RKO (cell line): ENCODE measurements around the gene ST7.
"Not testable (repeated sequence)": the region's sequence is repeated elsewhere in the genome, so short reads cannot be mapped to it uniquely, and the experiment has no call there.

Experiments used
- DNase-seq: peaks from one replicate; pipeline ENCODE4 v3.0.0-alpha.2; 2016; ENCODE audit warnings: low spot score

ST7 gene

DNA sequence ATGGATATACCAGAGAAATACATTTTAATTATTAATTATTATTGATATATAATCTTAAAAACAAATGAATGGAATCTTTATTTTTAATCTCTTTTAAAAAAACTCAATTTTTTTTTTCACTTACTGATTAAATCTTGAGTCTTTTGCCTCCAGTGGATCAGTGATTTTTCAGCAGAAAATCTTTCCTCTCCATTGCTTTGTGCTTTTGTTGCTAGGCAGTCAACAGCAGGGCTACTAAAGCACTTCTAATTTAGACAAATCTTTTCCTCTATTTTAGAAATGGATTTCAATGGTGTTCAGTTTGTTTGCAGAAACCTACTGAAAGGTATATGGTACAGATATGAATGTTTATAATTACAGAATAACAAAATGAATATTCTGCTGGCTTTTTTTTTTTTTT, 143.6 kb downstream of the ST7 start:
- DNase-seq = no peak

DNA sequence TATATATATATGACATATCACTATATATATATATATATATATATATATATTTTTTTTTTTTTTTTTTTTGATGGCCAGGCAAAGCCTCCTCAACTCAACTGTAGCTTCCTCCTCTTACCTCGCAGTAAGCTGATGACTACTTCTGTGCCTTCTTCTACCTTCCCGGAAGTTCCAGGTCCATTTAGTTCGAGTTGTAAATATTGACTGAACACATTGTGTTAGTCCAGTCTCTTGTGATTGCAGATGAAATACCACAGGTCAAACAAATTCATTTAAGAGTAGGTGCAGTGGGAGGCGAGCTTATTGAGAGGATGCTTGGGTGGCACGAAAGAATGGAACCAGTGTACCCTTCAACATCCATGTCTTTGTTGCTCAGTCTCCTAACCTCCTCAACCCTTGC, 144.6 kb downstream of the ST7 start:
- peak; percentile 20 for DNase-seq

DNA sequence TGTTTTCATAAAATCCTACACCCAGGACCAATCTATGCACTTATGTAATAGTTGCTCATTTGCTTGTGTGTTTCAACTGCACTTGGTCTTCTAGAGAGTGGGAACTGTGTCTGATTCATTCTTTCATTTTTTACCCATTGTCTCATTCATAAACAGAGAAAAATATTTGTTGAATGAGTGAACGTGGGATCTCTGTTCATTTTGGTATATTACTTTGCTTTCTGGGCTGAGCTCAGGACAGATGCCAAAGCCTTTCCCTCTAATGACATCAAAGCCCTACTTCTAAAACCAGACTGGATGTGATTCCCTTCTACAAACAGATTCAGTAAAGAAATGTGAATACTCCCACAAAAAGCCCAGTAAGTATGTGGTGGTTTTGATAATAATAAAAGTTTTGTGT, 145.2 kb downstream of the ST7 start:
- peak; percentile 68 for DNase-seq

DNA sequence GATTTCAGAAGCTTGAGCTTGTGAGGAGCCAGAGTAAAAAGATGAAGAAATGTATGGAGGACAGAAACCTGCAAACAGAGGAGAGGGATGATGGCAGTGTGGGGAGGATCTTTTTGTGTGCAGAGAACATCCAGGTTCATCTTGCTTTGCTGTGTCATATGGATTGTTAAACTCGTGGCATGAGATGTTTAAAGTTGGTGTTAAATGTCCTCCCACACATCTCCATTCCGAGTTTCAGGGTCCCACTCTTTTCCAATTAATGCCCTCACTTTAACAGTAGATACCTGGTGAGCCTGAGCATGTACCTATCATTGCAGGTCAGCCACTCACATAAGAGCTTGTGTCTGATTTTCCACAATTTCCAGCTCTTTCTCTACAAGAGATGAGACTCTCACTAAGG, 147.7 kb downstream of the ST7 start:
- no peak for DNase-seq

DNA sequence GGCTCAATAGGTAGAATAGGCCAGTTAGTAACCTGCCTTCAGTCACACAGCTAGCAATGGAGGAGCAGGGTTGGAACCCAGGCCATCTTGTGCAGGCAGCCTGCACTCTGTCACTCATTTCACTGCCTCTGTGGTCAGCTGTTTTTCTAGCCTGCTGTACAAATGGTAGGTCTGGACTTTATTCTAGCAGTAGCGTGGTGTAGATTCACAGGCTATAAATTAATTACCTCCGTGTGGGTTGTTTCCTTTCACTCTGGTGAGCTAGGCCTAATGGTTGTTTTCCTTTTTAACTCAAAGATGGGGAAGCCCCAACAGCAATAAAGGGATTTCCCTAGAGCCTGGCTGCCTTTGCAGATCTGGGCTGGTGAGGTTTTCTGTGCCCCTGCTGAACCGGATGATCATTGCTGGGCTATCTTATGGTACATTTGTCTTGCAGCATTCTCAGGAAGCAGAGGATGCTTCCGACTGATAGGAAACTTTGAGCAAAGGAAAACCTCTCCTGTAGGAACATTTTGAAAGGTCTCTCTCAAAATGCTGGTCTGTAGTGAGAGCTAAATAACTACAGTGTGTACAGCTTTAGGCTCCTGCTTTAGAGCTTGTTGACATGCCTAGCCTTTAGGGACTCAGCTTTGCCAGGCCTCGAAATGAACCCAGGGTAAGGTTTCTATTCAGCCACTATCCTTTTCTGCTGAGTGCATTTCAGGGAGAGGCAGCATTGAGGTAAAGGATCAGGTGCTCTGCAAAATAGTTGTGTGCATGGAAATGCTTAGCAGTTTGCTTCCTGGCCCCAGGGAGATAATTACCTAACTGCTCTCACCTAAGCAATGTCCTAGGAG, 157.4 kb downstream of the ST7 start:
- no peak for DNase-seq

DNA sequence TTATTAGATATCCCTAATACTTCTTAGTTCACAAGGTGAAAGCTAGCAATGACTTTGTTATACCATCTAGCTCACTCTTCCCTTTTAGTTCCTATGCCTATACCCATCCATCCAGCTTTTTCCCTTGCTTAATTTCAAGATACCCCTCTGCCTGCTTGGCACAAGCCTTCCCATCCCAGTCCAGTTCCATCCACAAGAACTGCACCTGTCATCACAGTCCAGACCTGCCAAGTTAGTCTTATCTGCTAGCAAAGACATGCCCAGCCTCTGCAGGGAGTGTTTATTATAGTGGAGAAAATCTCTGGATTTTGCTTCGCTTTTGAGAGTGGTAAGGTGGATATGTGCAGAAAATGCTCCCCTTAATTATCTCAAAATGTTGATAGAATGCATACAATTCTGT, 158.2 kb downstream of the ST7 start:
- no peak for DNase-seq

DNA sequence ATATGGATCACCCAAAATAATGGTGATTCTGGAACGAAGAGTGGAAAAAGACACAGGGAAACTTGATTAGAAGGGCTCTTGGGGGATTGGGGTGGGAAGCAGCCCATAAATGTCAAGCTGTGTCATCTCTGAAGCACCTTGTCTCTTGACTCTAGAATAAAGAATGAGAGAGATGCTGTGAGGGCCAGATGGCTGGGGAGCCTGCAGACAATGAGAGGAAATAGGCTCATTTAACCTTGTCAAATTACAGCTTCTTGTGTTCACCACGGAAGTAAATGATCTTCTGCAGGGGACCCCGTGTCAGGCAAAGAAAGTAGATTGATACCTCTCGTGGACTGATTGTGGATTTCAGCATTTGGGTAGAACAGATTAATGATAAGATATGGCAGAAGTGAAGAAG, 159.3 kb downstream of the ST7 start:
- DNase-seq = no peak

DNA sequence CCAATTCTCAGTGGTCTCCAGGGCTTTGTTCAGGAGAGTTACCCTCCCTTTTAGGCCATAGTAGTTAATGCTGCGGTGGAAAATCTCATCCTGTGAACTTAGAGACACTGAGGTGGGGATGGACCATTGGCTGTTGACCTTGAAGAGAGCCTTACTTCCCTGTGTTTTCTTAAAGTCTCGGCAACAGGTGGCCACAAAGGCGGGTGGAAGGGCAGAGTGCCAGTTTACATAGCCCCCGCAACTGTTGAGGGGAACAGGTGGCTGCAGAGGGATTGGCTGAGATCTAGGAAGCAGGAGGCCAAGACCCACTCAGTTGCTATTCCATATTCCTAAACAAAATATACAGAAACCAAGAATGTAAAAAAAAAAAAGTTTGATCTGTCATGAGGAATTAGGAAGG, 160.6 kb downstream of the ST7 start:
- no peak for DNase-seq

DNA sequence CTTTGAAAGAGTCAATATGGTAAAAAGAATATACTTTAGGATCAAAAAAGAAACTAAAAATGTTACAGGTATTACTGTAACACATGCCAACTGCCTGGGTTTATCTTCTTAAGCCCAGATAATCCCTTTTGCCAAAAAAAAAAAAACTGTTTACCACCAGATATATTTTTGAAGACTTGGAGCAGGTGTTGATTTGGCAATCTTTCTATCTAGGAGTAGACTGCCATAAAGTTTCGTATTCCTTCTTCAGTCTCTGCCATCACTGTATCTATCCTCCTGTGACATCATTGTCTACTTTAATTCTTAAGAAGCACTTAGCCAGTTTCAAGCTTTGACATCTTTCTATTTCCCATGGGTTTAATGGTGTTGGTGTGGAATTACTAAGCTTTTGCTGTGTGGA, 161.0 kb downstream of the ST7 start:
- DNase-seq = no peak

DNA sequence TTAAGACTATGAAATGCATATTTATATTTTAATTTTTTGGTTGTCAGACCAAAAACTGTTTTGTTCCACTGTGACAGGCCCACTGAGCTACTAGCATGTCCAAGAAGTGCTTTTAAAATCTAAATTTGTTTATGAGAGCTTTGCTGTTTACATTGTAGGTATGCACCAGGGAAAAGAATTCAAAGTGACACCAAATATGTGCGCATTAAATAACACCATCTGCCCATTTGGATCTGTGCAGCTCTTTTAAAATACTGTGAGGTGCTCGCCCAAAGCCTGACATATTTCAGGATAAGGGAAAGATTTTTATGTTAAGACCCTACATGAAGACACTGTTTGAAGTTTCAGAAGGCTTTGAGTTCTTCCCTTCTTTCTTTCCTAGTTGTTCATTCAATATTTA, 162.9 kb downstream of the ST7 start:
- no peak for DNase-seq

DNA sequence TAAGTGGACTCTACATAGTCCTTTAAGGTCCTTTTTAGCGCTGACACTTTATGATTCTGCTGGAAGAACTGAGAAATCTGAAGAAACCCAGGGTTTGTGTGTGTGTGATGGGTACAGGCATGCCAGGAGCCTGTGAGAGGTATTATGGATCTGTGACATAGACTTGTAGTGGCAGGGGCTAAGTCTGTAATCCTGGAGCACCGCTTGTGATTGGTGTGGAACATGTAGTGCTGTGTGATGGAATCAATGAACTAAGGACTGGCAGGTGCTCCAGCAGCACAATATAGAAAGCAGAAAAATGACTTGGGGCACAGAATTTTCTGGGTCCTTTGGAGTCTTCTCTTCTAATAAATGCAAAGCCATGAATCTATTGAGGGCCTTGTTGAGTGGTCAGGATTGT, 163.9 kb downstream of the ST7 start:
- no peak for DNase-seq

DNA sequence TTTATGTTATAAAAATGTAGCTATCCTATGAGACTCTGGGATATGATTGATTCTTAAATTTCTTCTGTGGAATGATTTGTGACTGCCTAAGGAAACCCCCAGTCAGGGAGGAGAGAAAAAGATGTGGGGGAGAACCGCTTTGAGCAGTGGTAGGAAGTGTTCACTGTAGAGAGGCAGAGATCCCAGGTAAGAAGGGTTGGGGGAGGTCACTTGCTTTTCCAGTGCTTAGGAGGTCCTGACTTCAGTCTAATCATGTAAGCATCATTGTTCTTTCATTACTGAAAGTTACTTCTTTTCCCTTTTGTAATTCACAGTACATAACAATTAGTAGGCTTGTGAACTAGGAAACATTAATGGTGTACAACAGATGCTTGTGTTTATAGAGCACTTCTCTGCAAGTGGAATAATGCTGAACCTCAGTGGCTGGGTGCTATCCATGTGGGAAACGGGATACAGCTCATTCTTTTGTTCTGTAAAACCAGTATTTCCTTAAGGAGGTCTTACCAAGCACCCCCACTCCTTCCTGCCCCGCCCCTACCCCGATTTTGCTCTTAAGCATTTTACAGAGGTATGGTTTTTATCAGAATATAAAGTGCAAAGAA, 165.4 kb downstream of the ST7 start:
- no peak for DNase-seq

DNA sequence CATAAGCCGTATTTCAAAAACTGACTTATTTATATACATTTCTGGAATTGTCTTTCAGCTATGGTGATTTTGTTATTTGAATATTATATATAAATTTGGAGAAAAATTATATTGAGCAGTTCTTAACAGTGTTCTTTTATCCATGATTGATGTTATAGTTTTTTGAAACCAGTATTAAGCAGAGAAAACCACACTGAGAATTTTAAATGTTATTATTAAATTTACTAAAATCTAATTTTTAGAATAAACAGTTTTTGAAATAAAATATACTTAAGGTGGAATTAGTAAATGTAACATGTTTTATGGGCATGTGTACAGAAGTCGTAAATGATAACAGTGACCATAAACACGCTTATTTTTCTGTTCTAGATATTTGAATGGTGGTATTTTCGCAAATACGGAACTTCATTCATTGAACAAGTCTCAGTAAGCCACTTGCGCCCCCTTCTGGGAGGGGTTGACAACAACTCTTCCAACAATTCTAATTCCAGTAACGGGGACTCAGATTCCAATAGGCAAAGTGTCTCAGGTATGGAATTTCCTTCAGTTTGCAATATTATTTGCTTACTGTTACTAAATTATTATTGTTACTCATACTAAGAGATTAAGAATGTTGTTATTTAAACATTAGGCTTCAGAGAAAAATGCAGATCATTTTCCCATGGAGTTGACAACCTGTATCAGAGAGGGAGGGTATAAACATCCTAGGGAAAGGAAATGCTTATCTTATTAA, 166.1 kb downstream of the ST7 start:
- peak; percentile 54 for DNase-seq

DNA sequence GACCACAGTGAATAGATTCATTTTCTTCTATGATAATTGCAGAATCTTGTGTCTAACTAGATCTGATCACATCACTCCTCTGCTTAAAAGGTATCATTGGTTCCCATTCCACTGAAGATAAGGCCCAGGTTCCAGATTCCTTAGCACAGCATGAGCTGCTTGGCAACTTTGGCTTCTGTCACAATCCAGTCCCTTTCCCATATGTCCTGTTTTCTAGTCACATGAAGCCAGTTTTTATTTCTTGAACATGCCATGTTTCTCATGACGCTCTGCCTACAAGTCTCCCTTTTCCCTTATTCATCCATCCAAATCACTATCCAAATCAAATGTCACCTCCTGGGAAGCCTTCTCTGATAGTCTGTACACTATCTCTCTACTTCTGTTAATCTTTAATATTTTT, 167.0 kb downstream of the ST7 start:
- DNase-seq = not testable (repeated sequence)

DNA sequence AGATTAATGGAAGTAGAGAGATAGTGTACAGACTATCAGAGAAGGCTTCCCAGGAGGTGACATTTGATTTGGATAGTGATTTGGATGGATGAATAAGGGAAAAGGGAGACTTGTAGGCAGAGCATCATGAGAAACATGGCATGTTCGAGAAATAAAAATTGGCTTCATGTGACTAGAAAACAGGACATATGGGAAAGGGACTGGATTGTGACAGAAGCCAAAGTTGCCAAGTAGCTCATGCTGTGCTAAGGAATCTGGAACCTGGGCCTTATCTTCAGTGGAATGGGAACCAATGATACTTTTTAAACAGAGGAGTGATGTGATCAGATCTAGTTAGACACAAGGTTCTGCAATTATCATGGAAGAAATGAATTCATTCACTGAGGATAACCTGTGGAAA, 168.7 kb downstream of the ST7 start:
- not testable (repeated sequence) for DNase-seq

DNA sequence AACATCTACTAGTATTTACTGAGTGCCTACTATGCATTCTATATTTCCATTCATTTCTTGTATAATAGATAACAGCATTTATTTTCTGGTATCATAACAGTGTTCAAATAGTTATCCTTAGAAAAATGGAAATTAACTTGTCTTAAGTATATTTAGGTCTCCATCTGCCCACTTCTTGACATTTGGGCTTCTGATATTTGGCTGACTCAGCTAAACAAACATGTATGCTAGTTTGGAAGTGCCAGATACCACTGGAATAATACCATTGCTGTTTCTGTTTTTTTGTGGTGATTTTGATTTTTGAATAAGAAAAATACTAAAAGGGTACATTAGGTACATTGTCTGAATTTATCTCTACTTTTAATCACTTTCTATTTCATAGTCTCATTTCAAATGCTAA, 169.2 kb downstream of the ST7 start:
- no peak for DNase-seq

DNA sequence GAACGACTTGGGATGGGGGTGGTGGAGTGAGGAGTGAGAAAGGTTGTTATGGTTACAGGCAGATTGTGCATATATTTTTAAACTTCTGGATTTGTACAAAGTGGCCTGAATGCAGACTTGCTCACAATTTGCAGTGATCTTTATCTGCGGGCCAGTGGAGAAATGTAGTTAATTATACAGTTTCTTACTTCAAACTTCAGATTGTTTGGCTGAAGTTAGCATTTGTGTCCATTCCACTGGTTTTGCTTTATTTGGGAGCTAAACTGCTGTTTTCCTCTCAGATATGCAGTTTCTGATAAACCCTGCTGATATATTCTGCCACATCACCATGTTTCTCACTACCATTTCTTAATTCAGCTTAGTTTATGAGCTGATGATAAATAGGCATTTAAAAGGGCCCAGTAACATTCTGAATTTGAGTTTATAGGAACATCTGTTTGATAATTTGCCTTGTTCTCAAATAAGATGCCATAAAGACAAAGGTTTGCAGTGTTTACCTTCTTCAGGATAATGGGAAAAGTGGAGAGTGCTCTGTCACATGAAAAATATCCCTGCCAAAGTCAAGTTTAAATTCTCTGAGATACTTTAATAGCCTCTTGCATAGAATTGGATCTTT, 170.1 kb downstream of the ST7 start:
- no peak for DNase-seq

DNA sequence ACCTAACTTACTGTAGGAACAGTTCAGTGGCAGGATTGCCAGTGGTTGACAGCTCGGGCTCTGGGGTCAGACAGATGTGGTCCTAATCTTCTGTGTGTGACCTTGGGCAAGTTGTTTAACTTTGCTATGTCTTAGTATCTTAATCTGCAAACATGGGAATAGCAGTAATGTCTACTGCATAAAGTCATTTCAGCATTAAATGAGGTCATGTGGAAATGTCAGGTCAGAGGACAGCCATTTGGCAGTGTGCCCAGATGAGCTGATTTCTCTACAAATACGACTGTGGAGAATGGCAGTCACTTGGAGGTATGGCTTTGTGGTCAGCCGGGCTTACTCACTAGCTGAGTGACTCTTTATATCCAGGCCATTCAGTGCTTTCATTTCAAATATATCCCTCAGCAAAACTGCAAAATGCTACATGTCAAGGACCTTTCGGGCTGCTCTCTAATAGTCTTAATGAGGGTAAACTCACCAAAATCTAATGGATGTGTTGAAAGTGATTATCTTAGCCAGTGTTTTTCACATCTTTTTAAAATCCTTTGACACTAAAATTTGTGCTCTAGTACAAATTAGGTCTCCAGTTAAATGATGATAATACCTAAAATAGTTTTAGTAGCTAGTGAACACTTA, 171.4 kb downstream of the ST7 start:
- DNase-seq = peak; percentile 97

DNA sequence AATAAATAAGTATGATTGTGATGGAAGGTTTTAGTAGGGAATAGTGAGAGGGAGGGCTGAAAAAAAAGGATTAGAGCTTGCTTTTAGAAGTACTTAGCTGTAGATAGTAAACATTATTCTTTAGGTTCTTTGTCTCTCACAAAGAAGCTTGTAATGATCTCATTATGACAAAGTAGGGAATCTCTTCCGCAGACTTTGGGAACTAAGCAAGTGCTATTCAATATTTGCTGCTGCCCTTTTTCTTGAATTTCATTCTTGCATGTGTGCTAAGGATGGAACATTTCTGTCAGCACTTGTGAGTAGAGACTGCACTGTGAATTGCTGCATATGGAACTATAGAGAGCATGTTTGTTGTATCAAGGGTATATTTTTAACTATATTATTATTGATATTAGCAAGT, 173.4 kb downstream of the ST7 start:
- no peak for DNase-seq

DNA sequence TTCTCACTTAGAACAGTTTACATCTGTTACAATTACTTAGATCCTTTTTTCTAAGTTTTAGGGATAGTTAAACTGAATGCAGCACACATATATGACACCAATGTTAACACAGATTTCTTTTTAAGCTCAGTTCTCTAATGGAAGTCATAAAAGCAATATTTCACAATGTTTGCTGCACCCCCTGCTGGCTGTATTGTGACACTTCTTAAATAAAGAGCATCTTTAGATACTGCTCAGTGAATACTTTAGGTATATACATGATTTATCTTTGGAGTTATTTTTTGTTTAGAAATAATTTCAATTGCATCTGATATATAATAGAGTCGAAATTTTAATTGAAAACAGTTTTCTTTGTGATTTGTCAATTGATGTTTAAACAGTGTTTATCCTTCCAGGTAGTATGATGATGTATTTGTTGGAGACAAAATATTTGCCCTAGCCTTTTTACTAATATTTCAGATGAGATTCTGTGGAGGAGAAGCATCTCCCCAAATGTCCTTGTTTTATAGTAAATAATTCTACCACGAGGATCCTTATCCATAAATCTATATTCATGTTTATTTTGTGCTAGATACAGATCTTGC, 174.4 kb downstream of the ST7 start:
- DNase-seq = peak; percentile 81

DNA sequence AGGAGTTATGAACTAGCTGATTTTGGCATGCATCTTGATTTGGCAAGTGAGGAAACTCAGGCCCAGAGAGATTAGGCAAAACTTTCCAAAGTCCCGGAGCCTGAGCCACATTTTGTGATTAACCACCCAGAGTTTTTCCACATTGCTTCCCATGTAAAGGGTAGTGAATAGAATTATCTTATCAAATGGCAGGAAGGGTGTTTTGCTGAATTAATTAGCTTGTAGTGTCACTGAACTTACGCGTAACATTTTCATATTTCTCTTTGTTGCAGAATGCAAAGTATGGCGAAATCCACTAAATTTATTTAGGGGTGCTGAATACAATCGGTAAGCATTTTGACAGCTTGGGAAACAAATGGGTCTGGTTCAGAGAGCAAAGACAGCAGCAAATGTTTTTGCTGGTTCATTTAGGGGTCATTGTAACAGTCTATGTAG, 176.2 kb downstream of the ST7 start:
- DNase-seq = no peak

DNA sequence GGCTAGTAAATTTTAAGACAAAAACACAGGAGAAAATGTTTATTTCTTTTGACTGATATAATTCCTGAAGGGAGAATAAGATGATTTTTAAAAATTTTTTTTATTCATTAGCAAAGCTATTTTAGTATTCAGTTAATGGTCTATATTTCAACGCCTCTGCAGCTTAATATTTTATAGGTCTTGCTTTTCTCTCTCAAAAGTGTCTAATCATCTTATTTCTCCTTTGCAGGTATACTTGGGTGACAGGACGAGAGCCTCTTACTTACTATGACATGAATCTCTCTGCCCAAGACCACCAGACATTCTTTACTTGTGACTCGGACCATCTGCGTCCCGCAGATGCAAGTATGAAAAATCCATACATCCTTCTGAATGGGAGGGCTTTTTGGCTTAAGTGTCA, 177.0 kb downstream of the ST7 start:
- no peak for DNase-seq
